Endothelial cell of umbilical vein (primary cell): Measurements from ENCODE around the gene MCHR1. TPM values are rescaled to one million over a fixed set of nuclear protein-coding genes. Genes with fewer than 3 reads are reported as not detected.

Experiments used
- BruUV-seq: library from RNA; stranded (reverse); fragments of 400-500 nt; replicated peaks from 2 replicates; lab custom pipeline; 2021; lab: Mats Ljungman, UMichigan
- CTCF ChIA-PET: fragments of 300-600, 350-600 bp; sonication (Branson Sonifier 250); formaldehyde crosslinking; loops from one replicate; lab custom pipeline; 2021; ENCODE audit warnings: antibody characterized with exemption, inconsistent platforms; lab: Charles Lee
- POLR2A ChIA-PET: fragments of 300-600, 350-600 bp; sonication (Branson Sonifier 250); formaldehyde crosslinking; loops from one replicate; lab custom pipeline; 2021; ENCODE audit warnings: antibody characterized with exemption, inconsistent platforms; lab: Charles Lee
- DNase-seq: peaks from one replicate; pipeline ENCODE4 v3.0.0-alpha.2; 2011; ENCODE audit warnings: low read depth, low spot score
- FAIRE-seq: peaks from 2 replicates; lab custom pipeline; 2011; peaks lifted over from hg19 to GRCh38; lab: Jason Lieb, UNC
- H2AFZ ChIP-seq: 2 replicates; pipeline ENCODE4 v1.6.0; 2012; ENCODE audit warnings: low read depth, low read length, control low read depth, inconsistent platforms
- H3K27ac ChIP-seq: 2 replicates; pipeline ENCODE4 v1.5.1; 2011; ENCODE audit warnings: low read depth, mild to moderate bottlenecking, control low read depth, low read length, moderate library complexity; ENCODE audit not compliant: insufficient read depth
- H3K27me3 ChIP-seq, 2 experiments: 2 replicates each; pipeline versions ENCODE4 v1.6.0 to v1.6.1; 2011; ENCODE audit warnings: low read length in 2 of 2, mixed read lengths in 1 of 2; ENCODE audit not compliant: control insufficient read depth in 2 of 2, insufficient read depth in 2 of 2
- H3K36me3 ChIP-seq, 2 experiments: 2 replicates in 1 of 2; 3 replicates in 1 of 2; pipeline ENCODE4 v1.5.1; 2011; ENCODE audit warnings: low read length in 2 of 2, mild to moderate bottlenecking in 1 of 2, moderate library complexity in 1 of 2; ENCODE audit not compliant: control insufficient read depth in 2 of 2, insufficient read depth in 2 of 2; ENCODE audit errors: extremely low read depth in 1 of 2
- H3K4me1 ChIP-seq: 3 replicates; pipeline ENCODE4 v1.5.1; 2011; ENCODE audit warnings: mild to moderate bottlenecking, low read length; ENCODE audit not compliant: control insufficient read depth, insufficient read depth; ENCODE audit errors: extremely low read depth
- H3K4me2 ChIP-seq: 2 replicates; pipeline ENCODE4 v1.6.1; 2011; ENCODE audit warnings: low read length, control low read depth, mixed read lengths; ENCODE audit not compliant: insufficient read depth
- H3K4me3 ChIP-seq, 3 experiments: fragments of 200-600 bp in 1 of 3; sonication (generic), shearing (Covaris generic) in 1 of 3; replicated peaks in 1 of 3; 2 replicates each; pipeline ENCODE4 v1.5.1; 2011 to 2016; ENCODE audit warnings: control low read depth in 3 of 3, low read length in 3 of 3, mild to moderate bottlenecking in 2 of 3, inconsistent platforms in 1 of 3, low read depth in 1 of 3, moderate library complexity in 1 of 3; ENCODE audit not compliant: insufficient read depth in 1 of 3
- H3K79me2 ChIP-seq: 2 replicates; pipeline ENCODE4 v1.6.0; 2012; ENCODE audit warnings: low read length, inconsistent platforms; ENCODE audit not compliant: control insufficient read depth, insufficient read depth
- H3K9ac ChIP-seq: replicated peaks from 2 replicates; pipeline ENCODE3; 2011; ENCODE audit warnings: low read length, control low read depth; ENCODE audit not compliant: insufficient read depth; ENCODE audit errors: extremely low read depth
- H3K9me1 ChIP-seq: replicated peaks from 3 replicates; pipeline ENCODE4 v1.6.0; 2011; ENCODE audit warnings: mild to moderate bottlenecking, low read length; ENCODE audit not compliant: control insufficient read depth, insufficient read depth; ENCODE audit errors: extremely low read depth
- H3K9me3 ChIP-seq: replicated peaks from 2 replicates; pipeline ENCODE4 v1.5.1; 2012; ENCODE audit warnings: low read length, inconsistent platforms; ENCODE audit not compliant: control insufficient read depth, insufficient read depth
- H4K20me1 ChIP-seq: replicated peaks from 2 replicates; pipeline ENCODE3; 2011; ENCODE audit warnings: mild to moderate bottlenecking, low read length; ENCODE audit not compliant: control insufficient read depth, insufficient read depth; ENCODE audit errors: extremely low read depth
- CTCF ChIP-seq, 2 donors: IDR thresholded peaks; 1 replicate in 1 of 2; 2 replicates in 1 of 2; pipeline ENCODE4 v1.5.1; 2011; ENCODE audit warnings: low read length in 2 of 2, mild to moderate bottlenecking in 2 of 2, moderate library complexity in 2 of 2, control low read depth in 1 of 2, inconsistent platforms in 1 of 2, low read depth in 1 of 2; ENCODE audit not compliant: insufficient read depth in 1 of 2; ENCODE audit errors: extremely low read depth in 1 of 2
- EZH2 ChIP-seq: IDR thresholded peaks from 2 replicates; pipeline ENCODE4 v1.6.1; 2012; ENCODE audit warnings: borderline replicate concordance, low read depth, mild to moderate bottlenecking, moderate library complexity, low read length, inconsistent platforms; ENCODE audit not compliant: severe bottlenecking
- FOS ChIP-seq: IDR thresholded peaks from 2 replicates; pipeline ENCODE4 v1.6.1; 2011; ENCODE audit warnings: mild to moderate bottlenecking, low read length, moderate library complexity, borderline replicate concordance; ENCODE audit not compliant: insufficient read depth
- GATA2 ChIP-seq: IDR thresholded peaks from 2 replicates; pipeline ENCODE4 v1.7.0; 2011; ENCODE audit warnings: low read depth, mild to moderate bottlenecking, moderate library complexity, mixed read lengths, low read length; ENCODE audit not compliant: insufficient read length, insufficient read depth
- JUN ChIP-seq: IDR thresholded peaks from 2 replicates; pipeline ENCODE4 v1.6.1; 2011; ENCODE audit warnings: borderline replicate concordance, low read depth; ENCODE audit not compliant: insufficient read length, insufficient read depth
- MYC ChIP-seq: IDR thresholded peaks from one replicate; pipeline ENCODE4 v1.6.1; 2011; ENCODE audit warnings: mild to moderate bottlenecking, low read depth, low read length
- POLR2A ChIP-seq: IDR thresholded peaks from 2 replicates; pipeline ENCODE4 v1.6.1; 2012; ENCODE audit warnings: low read depth, mild to moderate bottlenecking, control low read depth, low read length
- POLR2AphosphoS5 ChIP-seq: IDR thresholded peaks from 2 replicates; pipeline ENCODE4 v1.6.1; 2012; ENCODE audit warnings: low read depth, mild to moderate bottlenecking, control low read depth, low read length, moderate library complexity; ENCODE audit not compliant: insufficient read depth
- dilution Hi-C: fragments of 300-500 bp; cut with MboI; formaldehyde crosslinking; loops from one replicate; pipeline ENCODE4 v1.15.0; 2019; ENCODE audit warnings: low sequenced_read_pairs; ENCODE audit not compliant: extremely low pct_ligation_motif_present
- intact Hi-C: fragments of 100-400 bp; cut with micrococcal nuclease; formaldehyde crosslinking; loops from one replicate; pipeline ENCODE4 v1.10.0; 2022
- polyA plus RNA-seq, 4 experiments: library from polyadenylated mRNA; depleted of rRNA in 3 of 4; stranded (reverse) in 3 of 4; unstranded in 1 of 4; fragments of >200 nt; gene quantifications; 2 replicates each; pipeline versions ENCODE4 v1.2.1 to v1.2.3, GENCODE V29; 2011 to 2012; ENCODE audit warnings: missing spikeins in 1 of 4
- total RNA-seq: library from RNA; stranded (reverse); gene quantifications from 2 replicates; pipeline ENCODE4 v1.2.3, GENCODE V29; 2021
- TF ChIP-seq, protein P1 (sequence below): IDR thresholded peaks from 2 replicates; pipeline ENCODE4 v1.6.1; 2011; ENCODE audit not compliant: insufficient read depth, insufficient read length

Gene MCHR1
- total and polyA plus RNA-seq, 2 donors (not counting 3 experiments of a cell fraction or from before 2014, with no cell fraction given) = not detected

GRCh38 chr22:40687706-40688105 is 8.4 kb downstream of the MCHR1 start:
- H3K4me1 ChIP-seq = no peaks in the 10 kb centered on the region
- H3K4me2 ChIP-seq = no peak overlapping the region
- H3K79me2 ChIP-seq = no peaks in the 10 kb centered on the region
- no peak overlapping the region for H3K9ac ChIP-seq
- TF ChIP-seq EZH2 (no peak), CTCF (IDR thresholded peaks at IDR 0.05; ENCODE audit: extremely low read depth in 1 of 2, insufficient read depth in 1 of 2, low read depth in 1 of 2, low read length in 2 of 2) (no peak), FOS (no peak), POLR2AphosphoS5 (no peak), MYC (no peak), GATA2 (no peak), POLR2A (no peak), JUN (no peak)
- TF ChIP-seq, protein P1, sequence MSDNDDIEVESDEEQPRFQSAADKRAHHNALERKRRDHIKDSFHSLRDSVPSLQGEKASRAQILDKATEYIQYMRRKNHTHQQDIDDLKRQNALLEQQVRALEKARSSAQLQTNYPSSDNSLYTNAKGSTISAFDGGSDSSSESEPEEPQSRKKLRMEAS = no peak
- intact Hi-C loops = no loop called here
- DNase-seq (no peak), FAIRE-seq (no peak)
- BruUV-seq = no TSS peak
- H4K20me1 ChIP-seq = no peaks in the 10 kb centered on the region
- no peaks in the 10 kb centered on the region for H3K9me1 ChIP-seq
- no peaks in the 10 kb centered on the region for H3K9me3 ChIP-seq
- POLR2A ChIA-PET = no interaction called here
- no peak overlapping the region for H3K27ac ChIP-seq
- no peaks in the 10 kb centered on the region for H3K36me3 ChIP-seq
- no peak overlapping the region for H2AFZ ChIP-seq
- dilution Hi-C loops = no loop called here
- CTCF ChIA-PET = interaction anchor here (0.9 to 1.1 kb wide), 3 partner anchors 13 to 72 kb away, joined by 3 read pairs; no protein-coding TSS in a partner anchor
- H3K4me3 ChIP-seq = no peak overlapping the region
- H3K27me3 ChIP-seq = peaks cover 0 to 4% of the 10 kb centered on the region in 2 experiments
